LNCaP clone FGC (cell line): ENCODE measurements around the gene TMTC3.

Source experiments
- DNase-seq: peaks from one replicate; pipeline ENCODE4 v3.0.0-alpha.2; 2011; ENCODE audit warnings: low read depth
- H3K4me3 ChIP-seq: 2 replicates; pipeline ENCODE4 v1.5.1; 2011; ENCODE audit warnings: mild to moderate bottlenecking, low read depth, low read length, control low read depth
- TF ChIP-seq, protein P1 (sequence below): IDR thresholded peaks from 2 replicates; pipeline ENCODE4 v1.5.1; 2012; ENCODE audit warnings: mild to moderate bottlenecking; ENCODE audit not compliant: control insufficient read depth, insufficient read depth; ENCODE audit errors: extremely low read depth

TMTC3 gene

DNA sequence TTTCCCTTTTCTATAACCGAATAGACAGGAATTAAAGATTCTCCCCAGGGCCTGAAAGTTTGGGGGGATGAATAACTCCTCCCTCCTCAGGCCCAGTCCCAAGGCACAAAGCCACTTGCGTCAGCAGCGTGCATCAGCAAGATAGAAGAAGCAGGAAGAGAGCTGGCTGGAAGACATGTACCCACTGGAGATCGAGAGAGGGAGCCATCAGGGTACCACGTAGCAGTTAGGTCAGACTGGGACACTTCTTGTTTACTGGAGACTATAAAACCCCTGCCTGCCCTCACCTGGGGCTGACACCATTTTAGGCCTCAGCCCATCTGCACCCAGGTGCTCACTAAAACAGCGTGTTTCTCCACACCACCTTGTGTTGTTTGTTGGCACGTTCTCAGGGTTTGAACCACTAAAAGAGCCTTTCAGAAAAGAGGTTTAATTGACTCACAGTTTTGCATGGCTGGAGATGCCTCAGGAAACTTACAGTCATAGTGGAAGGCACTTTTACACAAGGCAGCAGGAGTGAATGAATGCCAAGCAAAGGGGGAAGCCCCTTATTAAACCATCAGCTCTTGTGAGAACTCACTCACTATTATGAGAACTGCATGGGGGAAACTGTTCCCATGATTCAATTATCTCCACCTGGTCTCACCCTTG is 93.2 kb downstream of the TMTC3 start:
- TF ChIP-seq, protein P1, sequence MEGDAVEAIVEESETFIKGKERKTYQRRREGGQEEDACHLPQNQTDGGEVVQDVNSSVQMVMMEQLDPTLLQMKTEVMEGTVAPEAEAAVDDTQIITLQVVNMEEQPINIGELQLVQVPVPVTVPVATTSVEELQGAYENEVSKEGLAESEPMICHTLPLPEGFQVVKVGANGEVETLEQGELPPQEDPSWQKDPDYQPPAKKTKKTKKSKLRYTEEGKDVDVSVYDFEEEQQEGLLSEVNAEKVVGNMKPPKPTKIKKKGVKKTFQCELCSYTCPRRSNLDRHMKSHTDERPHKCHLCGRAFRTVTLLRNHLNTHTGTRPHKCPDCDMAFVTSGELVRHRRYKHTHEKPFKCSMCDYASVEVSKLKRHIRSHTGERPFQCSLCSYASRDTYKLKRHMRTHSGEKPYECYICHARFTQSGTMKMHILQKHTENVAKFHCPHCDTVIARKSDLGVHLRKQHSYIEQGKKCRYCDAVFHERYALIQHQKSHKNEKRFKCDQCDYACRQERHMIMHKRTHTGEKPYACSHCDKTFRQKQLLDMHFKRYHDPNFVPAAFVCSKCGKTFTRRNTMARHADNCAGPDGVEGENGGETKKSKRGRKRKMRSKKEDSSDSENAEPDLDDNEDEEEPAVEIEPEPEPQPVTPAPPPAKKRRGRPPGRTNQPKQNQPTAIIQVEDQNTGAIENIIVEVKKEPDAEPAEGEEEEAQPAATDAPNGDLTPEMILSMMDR: no peak
- DNase-seq: no peak
- H3K4me3 ChIP-seq: no peak overlapping the region

DNA sequence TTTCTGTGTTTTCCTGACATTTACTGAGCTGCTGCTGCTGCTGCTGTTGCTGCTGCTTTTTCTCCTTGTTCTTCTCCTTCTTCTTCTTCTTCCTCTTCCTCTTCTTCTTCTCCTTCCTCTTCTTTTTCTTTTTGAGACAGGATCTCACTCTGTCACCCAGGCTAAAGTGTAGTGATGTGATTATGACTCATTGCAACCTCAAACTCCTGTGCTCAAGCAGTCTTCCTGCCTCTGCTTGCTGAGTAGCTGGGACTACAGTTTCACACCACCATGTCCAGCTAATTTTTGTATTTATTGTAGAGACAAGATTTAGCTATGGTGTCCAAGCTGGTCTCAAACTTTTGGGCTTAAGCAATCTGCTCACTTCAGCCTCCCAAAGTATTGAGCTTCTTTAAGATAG is 95.8 kb downstream of the TMTC3 start:
- no peak for DNase-seq
- H3K4me3 ChIP-seq: no peak overlapping the region

DNA sequence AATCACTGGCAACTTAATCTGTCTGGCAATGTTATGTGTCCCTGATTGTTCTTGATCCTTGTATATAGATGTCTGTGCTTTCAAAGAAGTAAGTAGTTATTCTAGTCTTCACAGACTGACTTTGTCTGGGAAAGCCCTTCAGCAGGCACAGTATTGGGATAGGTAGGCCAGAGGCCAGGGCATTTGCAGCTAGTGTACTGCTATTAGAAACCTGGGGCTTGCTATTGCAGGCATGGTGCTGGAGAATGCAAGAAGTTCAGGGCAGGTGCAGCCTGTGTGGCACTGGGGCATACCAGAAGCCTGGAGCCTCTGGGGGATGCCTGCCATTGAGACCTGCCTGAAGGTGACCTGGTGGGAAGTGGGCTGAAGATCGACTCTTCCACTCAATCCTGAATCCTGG is 96.3 kb downstream of the TMTC3 start:
- TF ChIP-seq, protein P1: no peak
- no peak overlapping the region for H3K4me3 ChIP-seq
- no peak for DNase-seq

More for the DNA sequence above, 95.8 kb downstream of the TMTC3 start:
- TF ChIP-seq, protein P1: no peak

DNA sequence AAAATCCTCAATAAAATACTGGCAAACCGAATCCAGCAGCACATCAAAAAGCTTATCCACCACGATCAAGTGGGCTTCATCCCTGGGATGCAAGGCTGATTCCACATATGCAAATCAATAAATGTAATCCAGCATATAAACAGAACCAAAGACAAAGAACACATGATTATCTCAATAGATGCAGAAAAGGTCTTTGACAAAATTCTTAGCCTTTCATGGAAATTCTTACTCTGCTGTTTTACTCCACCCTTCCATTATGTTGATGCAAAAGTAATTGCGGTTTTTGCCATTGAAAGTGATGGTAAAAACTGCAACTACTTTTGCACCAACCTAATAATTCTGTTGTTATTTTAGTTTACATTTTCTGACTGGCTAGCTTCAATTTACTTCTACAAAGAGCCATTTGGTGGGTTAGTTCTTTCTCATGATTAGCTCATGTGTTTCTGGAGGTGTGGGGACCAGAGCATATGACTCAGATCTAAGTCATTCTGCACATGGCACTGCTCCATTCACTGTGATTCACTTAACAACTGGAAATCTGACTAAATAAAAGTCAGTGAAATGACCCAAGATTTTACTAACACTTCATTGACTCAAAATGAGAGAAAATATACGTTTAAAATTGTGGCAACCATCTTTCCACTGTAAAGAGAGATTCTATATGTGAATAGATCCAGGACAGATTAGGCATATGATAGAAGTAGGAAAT is 99.9 kb downstream of the TMTC3 start:
- TF ChIP-seq, protein P1: no peak
- DNase-seq: no peak
- H3K4me3 ChIP-seq: no peak overlapping the region

DNA sequence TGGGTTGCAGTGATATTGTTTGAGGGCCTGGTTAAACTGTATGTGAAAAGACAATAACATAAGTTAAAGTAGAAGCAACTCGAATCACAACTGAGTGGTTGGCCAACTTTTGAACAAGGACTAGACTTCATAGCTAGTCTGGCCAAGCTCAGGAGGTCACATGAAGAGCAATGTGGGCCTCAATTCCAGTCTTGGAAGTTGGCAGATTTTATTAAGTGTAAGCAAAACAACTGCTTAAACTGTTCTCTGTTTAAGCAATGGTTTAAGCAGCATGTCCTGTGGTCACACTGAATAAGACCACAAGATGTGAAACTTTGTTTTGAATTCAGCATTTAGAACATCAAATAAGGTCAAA is 100.4 kb downstream of the TMTC3 start:
- TF ChIP-seq, protein P1: no peak
- H3K4me3 ChIP-seq: no peak overlapping the region
- DNase-seq: no peak

DNA sequence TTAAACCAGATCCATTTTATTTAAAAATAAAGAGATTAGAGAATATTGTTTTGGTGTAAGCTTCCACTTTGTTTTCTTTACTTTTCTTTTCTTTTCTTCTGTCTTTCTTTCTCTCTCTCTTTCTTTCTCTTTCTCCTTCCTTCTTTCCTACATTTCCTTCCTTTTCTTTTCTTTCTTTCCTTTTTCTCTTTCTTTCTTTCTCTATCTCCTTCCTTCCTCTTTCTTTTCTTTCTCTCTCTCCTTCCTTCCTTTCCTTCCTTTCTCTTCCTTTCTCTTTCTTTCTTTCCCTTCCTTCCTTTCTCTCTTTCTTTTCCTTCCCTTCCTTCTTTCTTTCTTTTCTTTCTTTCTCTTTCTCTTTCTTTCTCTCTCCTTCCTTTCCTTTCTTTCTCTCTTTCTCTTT is 100.8 kb downstream of the TMTC3 start:
- TF ChIP-seq, protein P1: no peak
- no peak for DNase-seq

More for the DNA sequence above, 100.8 kb downstream of the TMTC3 start:
- H3K4me3 ChIP-seq: no peak overlapping the region
